GM19238 (cell line): ENCODE measurements around the gene TNFRSF8.

Source experiments
- DNase-seq: peaks from one replicate; pipeline ENCODE4 v3.0.0; 2011; ENCODE audit warnings: low spot score; ENCODE audit not compliant: insufficient read length

The TNFRSF8 gene

GRCh38 chr1:12113433-12114339 is 50.6 kb downstream of the TNFRSF8 start:
- no peak for DNase-seq

GRCh38 chr1:12114340-12114683 is 51.2 kb downstream of the TNFRSF8 start:
- no peak for DNase-seq

- no peak for DNase-seq
Measured at GRCh38 chr1:12114916-12115315, 51.8 kb downstream of the TNFRSF8 start.

DNA sequence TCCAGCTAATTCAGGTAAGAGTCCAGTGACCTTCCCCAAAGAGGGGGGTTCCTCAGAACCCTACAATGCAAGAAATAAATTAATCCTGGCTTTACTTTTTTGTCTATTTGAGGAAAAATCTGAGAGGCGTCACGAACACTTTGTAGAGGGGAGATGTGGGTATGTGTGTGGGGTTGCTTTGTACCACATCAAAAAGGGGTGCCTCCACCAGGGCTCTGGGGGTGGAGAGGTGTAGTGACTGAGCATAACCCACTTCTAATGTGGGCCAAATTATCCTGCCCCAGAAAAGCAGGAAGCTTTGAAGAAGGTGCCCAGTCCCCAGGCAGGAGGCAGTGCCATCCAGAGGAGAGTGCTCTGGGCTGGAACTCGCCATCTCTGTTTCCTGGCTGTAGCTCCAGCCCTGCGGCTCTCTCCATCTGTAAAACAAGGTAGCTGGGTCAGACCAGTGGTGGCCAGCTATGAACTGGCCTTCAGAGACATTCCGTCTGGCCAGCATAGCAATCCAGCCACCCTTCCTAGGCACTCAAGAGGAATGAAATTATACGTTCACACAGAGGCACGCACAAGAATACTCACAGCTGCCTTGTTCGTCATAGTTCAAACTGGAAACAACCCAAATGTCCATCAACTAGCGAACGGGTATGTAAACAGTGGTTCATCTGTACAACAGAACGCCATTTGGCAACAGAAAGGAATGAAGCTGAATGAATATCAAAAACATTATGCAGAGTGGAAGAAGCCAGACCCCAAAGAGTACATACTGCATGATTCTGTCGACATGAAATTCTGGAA is 58.3 kb downstream of the TNFRSF8 start:
- DNase-seq, result no peak

- no peak for DNase-seq
Measured at GRCh38 chr1:12123172-12123571, 60.1 kb downstream of the TNFRSF8 start.

- DNase-seq, result peak; percentile 38
Measured at GRCh38 chr1:12124693-12125421, 61.8 kb downstream of the TNFRSF8 start.

DNA sequence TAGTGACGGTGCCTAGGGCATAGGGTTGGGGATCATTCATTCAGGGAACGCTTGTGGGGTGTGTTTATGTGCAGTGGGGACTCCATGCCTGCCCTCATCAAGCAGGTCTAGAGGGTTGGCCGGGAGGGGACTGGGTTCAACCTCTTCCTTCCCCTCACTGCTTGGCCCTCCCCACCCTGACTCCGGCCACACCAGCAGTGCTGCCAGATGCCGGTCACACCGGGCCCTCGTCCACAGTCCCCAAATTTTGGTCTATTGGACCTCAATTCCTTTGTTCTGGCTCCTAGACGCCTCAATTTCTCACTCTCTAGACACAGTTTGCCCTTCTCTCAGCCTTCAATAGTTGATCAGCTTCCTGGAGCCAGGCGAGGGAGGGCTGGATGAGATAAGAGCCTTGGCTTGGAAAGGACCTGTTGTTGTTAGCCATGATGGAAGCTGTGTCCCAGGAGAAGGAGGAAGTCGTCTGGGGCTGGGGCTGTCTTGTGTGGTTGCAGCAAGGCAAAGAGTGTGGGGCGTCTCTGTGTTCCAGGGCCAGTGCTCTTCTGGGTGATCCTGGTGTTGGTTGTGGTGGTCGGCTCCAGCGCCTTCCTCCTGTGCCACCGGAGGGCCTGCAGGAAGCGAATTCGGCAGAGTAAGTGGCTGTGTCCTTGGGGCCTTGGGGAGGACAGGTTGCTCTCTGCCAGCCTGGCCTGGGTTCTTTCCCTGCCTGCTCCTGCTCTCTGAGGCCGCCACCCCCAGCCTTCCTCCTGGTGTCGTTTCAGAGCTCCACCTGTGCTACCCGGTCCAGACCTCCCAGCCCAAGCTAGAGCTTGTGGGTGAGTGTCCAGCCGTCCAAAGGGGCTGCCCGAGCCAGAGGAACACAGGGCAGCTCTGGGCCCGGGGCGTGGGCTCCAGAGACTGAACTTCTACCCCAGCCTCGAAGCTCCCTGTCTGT is 62.6 kb downstream of the TNFRSF8 start:
- no peak for DNase-seq

GRCh38 chr1:12126781-12127180 is 63.7 kb downstream of the TNFRSF8 start:
- DNase-seq, result no peak

GRCh38 chr1:12127206-12127810 is 64.2 kb downstream of the TNFRSF8 start:
- no peak for DNase-seq

GRCh38 chr1:12128120-12128519 is 65.0 kb downstream of the TNFRSF8 start:
- no peak for DNase-seq

DNA sequence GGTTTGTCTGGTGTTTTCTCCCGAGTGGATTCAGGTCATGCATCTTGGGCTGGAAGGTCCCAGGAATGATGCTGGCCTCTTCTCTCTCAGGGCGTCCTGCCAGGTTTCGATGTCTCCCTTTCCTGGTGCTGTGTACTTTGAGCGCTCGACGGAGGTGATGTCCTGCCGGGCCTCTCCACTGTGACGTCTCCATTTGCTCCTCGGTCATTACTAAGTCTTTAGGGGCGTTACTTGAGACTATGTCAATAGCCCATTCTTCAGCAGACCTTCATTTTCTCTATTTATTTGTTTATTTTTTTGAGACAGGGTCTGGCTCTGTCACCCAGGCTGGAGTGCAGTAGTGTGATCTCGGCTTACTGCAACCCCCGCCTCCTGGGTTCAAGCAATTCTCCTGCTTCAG is 66.5 kb downstream of the TNFRSF8 start:
- no peak for DNase-seq

DNA sequence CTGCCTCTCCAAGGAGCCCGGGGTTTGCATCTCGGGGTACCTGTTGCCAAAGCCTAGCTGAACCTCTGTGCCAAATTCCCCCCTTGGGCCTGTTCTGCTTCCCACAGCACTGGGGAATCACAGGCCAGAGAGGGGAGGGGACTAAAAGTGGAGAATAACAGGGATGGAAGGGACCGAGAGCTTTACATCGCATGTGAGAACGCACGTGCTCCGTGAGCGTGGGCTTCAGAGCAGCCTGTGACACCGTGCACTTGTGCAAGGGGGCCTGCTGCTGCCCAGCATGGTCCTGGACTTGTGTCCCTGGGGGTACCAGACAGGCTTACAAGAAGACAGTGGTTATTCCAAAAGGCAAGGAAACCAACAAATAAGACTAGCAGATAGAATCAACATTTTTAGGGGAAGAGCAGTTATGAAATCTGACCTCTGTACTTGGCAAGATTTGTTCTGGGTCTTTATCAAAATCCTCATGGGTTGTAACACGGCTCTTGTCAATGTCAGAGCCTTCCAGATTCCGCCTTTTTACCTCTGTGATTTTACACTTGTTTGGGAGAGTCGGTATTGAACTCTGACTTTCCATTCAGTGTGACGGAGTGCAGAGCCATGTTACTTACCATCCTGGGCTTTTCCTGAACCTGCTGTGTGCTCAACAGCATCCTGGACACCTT is 67.5 kb downstream of the TNFRSF8 start:
- DNase-seq, result no peak

DNA sequence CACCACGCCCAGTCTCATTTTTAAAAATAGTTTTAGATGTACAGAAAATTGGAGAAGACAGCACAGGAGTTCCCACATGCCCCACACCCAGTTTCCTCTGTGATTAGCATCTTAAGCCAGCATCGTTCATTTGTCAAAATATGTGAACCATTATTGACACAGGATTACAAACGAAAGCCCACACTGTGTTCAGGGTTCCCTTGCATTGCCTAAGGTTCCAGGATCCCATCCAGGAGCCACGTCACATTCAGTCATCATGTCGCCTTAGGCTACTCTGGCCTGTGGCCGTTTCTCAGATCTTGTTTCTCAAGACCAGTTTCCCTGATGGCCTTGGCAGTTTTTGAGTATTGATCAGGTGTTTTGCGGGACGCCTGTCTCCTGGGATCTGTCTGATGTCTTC is 69.0 kb downstream of the TNFRSF8 start:
- no peak for DNase-seq

DNA sequence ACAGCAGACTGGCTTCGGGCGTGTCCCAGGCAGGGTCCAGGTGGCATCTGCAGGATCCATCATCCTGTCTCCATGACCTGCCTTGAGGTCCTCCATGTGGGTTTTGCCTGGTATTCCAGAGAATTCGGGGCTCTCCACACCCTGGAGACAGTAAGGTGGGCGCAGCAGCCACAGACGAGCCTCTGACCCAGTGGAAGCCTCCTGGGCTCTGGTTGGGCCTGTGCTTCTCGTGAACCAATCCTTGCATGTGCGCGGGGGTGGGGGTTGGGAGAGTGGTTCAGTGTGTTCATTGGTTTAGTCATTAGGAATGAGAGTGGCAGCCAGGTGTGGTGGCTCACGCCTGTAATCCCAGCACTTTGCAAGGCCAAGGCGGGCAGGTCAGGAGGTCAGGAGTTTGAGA is 71.6 kb downstream of the TNFRSF8 start:
- no peak for DNase-seq

GRCh38 chr1:12135612-12136011 is 72.5 kb downstream of the TNFRSF8 start:
- DNase-seq, result no peak

DNA sequence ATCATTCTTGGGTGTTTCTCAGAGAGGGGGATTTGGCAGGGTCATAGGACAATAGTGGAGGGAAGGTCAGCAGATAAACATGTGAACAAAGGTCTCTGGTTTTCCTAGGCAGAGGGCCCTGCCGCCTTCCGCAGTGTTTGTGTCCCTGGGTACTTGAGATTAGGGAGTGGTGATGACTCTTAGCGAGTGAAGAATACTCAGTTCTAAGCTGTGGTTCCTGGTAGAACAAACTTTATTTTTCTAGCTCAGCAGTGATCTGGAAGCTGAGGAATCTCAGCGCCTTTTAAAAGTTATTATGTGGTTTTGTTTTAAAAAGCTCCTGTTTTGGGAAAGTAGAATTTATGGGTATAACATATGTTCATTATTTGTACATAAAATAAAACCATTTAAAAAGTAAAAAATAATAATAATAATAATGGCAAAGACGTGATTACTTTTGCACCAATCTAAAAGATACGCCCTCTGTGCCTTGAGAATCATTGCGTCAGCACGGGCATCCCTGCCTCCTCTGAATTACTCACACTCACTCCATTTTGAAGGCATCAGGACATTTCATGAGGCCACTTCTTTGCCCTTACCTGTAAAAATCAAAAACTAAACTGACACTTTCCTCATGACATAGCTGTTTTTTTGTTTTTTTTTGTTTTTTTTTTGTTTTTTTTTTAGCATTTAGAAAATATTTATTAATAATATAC is 74.0 kb downstream of the TNFRSF8 start:
- DNase-seq, result no peak

DNA sequence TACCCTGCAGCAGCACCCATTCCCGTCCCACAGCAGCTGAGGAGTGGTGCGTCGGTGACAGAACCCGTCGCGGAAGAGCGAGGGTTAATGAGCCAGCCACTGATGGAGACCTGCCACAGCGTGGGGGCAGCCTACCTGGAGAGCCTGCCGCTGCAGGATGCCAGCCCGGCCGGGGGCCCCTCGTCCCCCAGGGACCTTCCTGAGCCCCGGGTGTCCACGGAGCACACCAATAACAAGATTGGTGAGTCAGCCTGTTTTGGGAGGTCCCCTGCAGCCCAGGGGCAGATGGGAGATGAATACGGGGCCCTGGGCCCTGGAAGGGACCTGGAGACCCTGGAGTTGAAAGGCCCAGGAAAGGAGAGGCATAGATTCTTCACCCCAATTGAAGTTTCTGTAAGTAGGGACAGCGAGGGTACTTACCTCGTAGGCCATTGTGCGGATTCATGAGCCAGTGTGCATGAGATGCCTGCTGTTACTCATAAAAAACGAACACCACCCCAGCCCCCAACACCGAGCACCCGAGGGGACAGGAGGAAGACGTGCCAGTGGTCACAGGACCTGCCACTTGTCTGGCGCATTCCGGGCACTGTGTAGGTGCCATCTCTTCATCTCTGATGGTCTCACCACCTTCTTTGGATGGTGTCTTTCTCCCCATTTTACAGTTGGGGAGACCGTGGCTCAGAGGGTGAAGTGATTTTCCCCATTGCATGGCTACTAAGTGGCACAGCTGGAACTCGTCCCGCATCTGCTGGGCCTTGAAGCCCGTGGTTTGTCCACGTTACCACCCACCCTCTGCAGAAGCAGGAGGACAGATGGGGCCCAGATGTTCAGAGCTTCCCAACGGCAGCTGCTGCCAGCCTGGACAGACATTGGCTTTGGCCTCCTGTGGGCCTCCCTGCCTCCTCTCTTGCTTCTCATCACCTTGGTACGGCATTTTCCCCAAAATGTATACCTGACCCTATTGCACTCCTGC is 75.4 kb downstream of the TNFRSF8 start:
- DNase-seq, result no peak

DNA sequence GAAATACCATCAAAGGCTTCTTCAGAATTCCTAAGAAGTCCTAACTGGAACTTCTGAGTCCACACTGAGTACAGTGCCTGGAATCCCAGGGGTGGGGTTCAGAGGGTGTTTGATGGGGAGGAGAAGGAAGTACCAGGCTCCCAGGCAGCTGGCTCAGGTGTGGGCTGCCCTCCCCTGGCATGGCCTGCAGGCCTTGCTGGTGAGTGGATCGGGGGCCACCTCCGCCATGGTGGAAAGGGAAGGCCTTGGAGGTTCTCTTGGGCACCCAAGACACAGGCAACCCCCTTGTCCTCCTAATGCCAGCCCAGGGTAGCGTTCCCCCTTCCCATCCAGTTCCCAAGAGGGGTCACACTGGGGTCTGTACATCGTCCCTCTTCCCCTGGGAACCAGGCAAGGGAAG is 76.9 kb downstream of the TNFRSF8 start:
- DNase-seq, result no peak
